Chondrocyte (in vitro differentiated cells): ENCODE data around the gene BAZ1B. TPM values are rescaled to one million over a fixed set of nuclear protein-coding genes. Genes with fewer than 3 reads are reported as not detected.
"Not testable (repeated sequence)": the region's sequence is repeated elsewhere in the genome, so short reads cannot be mapped to it uniquely, and the experiment has no call there.

Source experiments
- DNase-seq: peaks from one replicate; pipeline ENCODE4 v3.0.0; 2021; ENCODE audit warnings: mixed read lengths, low spot score
- H3K27ac Mint-ChIP-seq: one replicate; pipeline ENCODE4 v1.8.0; 2021; ENCODE audit warnings: mild to moderate bottlenecking, moderate library complexity, mixed read lengths; ENCODE audit not compliant: unreplicated experiment
- H3K27me3 Mint-ChIP-seq: 2 replicates; pipeline ENCODE4 v1.8.0; 2021; ENCODE audit warnings: low read depth, mixed read lengths
- H3K36me3 Mint-ChIP-seq: 2 replicates; pipeline ENCODE4 v1.8.0; 2021; ENCODE audit warnings: low read depth, mixed read lengths
- H3K4me1 Mint-ChIP-seq: 2 replicates; pipeline ENCODE4 v1.8.0; 2021; ENCODE audit warnings: low read depth, mild to moderate bottlenecking, mixed read lengths
- H3K4me3 Mint-ChIP-seq: one replicate; pipeline ENCODE4 v1.8.0; 2021; ENCODE audit warnings: mild to moderate bottlenecking, moderate library complexity, mixed read lengths; ENCODE audit not compliant: unreplicated experiment
- H3K9me3 Mint-ChIP-seq: 2 replicates; pipeline ENCODE4 v1.8.0; 2021; ENCODE audit warnings: low read depth, mixed read lengths
- total RNA-seq: library from RNA; stranded (reverse); gene quantifications from 3 replicates; pipeline ENCODE4 v1.2.1, GENCODE V29; 2021
- TF ChIP-seq, protein P1 (sequence below): fragments of 200-600 bp; sonication (generic); IDR thresholded peaks from 2 replicates; pipeline ENCODE4 v1.5.0; 2021; ENCODE audit warnings: antibody characterized with exemption, mild to moderate bottlenecking, moderate library complexity

Gene BAZ1B
- total RNA-seq, 1 donor from 2014 or later, result 65.5 TPM

DNA sequence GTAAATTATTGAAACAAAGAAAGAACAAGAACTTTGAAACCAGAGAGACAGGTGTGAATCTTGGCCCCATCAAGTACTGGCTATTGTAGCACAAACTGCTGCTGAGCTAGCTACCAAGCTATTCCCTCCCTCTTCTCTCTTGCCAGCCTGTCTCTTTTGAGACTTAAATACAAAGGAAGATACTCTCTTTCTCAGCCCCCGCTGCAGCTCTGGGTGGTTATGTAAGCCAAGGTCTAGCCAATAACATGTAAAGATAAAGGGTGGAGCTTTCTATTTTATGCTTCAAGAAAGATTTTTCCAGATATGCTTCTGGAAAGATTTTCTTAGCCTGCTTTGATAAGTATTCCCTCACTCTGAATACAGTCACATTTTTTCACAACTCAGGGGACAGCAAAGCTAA, 17.2 kb downstream of the BAZ1B start:
- Mint-ChIP-seq H3K36me3 (peaks cover 36% of the 10 kb centered on the region), H3K27ac (no peak overlapping the region)

DNA sequence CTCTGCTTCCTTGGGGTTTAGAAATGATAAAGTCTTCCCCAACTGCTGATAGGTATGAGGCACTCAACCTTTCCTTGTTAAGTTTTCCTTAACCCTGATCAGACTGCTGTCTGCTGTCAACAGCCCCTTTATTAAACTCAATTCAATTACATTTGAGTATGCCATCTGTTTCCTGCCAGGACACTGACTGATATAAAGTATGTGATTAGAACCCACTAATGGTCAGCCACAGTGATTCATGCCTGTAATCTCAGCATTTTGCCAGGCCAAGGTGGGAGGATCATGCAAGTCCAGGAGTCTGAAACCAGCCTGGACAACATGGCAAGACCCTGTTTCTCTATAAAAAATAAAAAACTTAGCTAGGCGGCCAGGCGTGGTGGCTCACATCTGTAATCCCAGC, 18.1 kb downstream of the BAZ1B start:
- no peak overlapping the region for H3K4me3 Mint-ChIP-seq
- DNase-seq, result no peak
- peaks cover 37% of the 10 kb centered on the region for H3K36me3 Mint-ChIP-seq
- H3K27me3 Mint-ChIP-seq, result no peaks in the 10 kb centered on the region
- peaks cover 9% of the 10 kb centered on the region for H3K4me1 Mint-ChIP-seq
- no peaks in the 10 kb centered on the region for H3K9me3 Mint-ChIP-seq
- H3K27ac Mint-ChIP-seq, result no peak overlapping the region
- TF ChIP-seq, protein P1, sequence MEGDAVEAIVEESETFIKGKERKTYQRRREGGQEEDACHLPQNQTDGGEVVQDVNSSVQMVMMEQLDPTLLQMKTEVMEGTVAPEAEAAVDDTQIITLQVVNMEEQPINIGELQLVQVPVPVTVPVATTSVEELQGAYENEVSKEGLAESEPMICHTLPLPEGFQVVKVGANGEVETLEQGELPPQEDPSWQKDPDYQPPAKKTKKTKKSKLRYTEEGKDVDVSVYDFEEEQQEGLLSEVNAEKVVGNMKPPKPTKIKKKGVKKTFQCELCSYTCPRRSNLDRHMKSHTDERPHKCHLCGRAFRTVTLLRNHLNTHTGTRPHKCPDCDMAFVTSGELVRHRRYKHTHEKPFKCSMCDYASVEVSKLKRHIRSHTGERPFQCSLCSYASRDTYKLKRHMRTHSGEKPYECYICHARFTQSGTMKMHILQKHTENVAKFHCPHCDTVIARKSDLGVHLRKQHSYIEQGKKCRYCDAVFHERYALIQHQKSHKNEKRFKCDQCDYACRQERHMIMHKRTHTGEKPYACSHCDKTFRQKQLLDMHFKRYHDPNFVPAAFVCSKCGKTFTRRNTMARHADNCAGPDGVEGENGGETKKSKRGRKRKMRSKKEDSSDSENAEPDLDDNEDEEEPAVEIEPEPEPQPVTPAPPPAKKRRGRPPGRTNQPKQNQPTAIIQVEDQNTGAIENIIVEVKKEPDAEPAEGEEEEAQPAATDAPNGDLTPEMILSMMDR, result no peak

More for the DNA sequence above, 17.2 kb downstream of the BAZ1B start:
- TF ChIP-seq, protein P1, result no peak
- no peak for DNase-seq
- Mint-ChIP-seq H3K4me3 (no peak overlapping the region), H3K4me1 (peaks cover 9% of the 10 kb centered on the region), H3K9me3 (no peaks in the 10 kb centered on the region), H3K27me3 (no peaks in the 10 kb centered on the region)

DNA sequence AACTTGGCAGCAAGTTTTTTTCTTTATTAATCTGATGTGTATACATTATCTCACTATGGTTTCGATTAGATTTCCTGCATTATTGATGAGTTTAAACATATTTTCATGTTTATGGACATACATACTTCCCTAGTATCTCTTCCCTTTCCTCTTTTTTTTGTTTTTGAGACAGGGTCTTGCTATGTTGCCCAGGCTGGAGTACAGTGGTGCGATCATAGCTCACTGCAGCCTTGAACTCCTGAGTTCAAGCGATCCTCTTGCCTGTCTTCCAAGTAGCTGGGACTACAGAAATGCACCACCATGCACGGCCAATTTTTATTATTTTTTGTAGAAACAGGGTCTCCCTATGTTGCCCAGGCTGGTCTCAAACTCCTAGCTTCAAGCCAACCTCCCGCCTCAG, 18.9 kb downstream of the BAZ1B start:
- Mint-ChIP-seq H3K4me3 (no peak overlapping the region), H3K27me3 (no peaks in the 10 kb centered on the region), H3K36me3 (peaks cover 39% of the 10 kb centered on the region), H3K4me1 (peaks cover 9% of the 10 kb centered on the region), H3K9me3 (no peaks in the 10 kb centered on the region), H3K27ac (no peak overlapping the region)
- no peak for DNase-seq
- TF ChIP-seq, protein P1, result no peak

DNA sequence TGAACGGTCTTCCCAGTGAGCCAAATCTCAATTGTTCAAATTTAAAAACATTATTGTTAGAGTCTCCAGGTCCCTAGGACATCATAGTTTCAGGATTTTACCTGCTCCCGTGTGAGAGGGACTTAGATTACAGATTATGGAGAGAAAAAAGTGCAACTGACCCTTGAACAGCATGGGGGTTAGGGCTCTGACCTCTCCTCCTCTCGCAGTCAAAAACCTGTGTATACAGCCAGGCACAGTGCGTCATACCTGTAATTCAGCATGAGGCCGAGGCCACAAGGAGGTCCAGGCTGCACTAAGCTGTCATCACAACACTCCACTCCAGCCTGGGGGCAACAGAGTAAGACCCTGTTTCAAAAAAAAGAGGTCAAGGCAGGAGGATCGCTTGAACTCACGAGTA, 25.5 kb downstream of the BAZ1B start:
- H3K36me3 Mint-ChIP-seq, result peaks cover 48% of the 10 kb centered on the region
- H3K4me1 Mint-ChIP-seq, result no peaks in the 10 kb centered on the region
- TF ChIP-seq, protein P1, result no peak
- DNase-seq, result no peak
- H3K27ac Mint-ChIP-seq, result no peak overlapping the region
- H3K9me3 Mint-ChIP-seq, result no peaks in the 10 kb centered on the region
- H3K27me3 Mint-ChIP-seq, result no peaks in the 10 kb centered on the region
- H3K4me3 Mint-ChIP-seq, result no peak overlapping the region

DNA sequence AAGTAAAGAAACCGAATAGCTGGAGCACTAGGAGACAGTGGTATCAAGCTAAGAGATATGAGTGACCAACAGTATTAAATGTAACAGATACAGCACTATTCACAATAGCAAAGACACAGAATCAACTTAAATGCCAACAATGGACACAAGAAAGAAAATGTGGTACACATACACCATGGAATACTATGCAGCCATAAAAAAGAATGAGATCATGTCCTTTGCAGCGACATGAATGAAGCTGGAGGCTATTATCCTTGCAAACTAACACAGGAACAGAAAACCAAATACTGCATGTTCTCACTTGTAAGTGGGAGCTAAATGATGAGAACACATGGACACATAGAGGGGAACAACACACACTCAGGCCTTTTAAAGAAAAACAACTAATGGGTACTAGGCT, 26.6 kb downstream of the BAZ1B start:
- not testable (repeated sequence) for H3K27me3 Mint-ChIP-seq, H3K4me1 Mint-ChIP-seq, DNase-seq, H3K27ac Mint-ChIP-seq, H3K9me3 Mint-ChIP-seq, H3K4me3 Mint-ChIP-seq
- H3K36me3 Mint-ChIP-seq, result peaks cover 46% of the 10 kb centered on the region

DNA sequence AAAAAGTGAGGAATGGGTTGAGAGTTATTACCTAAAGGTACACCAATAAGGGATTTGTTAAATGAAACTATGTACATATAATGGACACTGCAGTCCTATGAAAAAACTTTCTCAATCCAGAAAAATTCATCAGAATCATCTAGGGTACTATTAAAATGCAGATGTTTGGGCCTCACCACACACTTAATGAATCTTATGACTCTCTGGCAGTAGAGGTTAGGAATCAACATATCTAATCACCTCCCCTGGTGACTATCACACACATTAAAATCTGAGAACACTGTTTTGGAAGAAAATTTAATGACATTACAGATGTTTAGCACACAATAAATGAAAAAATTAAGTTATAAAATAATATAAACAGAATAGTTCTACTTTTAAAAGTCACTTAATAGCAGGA, 32.1 kb downstream of the BAZ1B start:
- no peak overlapping the region for H3K4me3 Mint-ChIP-seq
- H3K27ac Mint-ChIP-seq, result no peak overlapping the region
- peaks cover 5% of the 10 kb centered on the region for H3K4me1 Mint-ChIP-seq
- H3K27me3 Mint-ChIP-seq, result no peaks in the 10 kb centered on the region
- TF ChIP-seq, protein P1, result no peak
- no peaks in the 10 kb centered on the region for H3K9me3 Mint-ChIP-seq
- no peak for DNase-seq
- H3K36me3 Mint-ChIP-seq, result peaks cover 35% of the 10 kb centered on the region
